Stimulated activated CD8-positive, alpha-beta memory T cell treated with anti-CD3 and anti-CD28 coated beads, Interleukin-7, amount 100 ng/mL, for 1 hour (primary cell): ENCODE results near the gene CLDN22.

ENCODE experiments used
- DNase-seq, 2 donors: peaks; one replicate each; pipeline ENCODE4 v3.0.0-alpha.2; 2020; ENCODE audit warnings: low read depth in 2 of 2

Gene CLDN22

DNA sequence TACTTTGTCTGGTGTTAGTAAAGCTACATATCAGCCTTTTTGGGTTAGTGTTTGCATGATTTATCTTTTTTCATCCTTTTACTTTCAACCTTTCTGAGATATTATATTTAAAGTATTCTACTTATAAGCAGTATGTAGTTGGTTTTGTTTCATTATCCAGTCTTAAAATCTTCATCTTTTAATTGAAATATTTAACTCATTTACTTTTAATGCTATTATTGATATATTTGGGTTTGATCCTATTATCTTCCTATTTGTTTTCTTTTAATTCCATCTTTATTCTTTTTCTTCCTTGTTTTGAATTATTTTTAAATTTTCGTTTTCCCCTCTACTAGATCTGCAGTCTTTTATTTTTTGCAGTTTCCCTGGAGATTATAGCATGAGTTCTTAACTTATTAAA lies 44.0 kb downstream of the CLDN22 start:
- DNase-seq, result no peak

DNA sequence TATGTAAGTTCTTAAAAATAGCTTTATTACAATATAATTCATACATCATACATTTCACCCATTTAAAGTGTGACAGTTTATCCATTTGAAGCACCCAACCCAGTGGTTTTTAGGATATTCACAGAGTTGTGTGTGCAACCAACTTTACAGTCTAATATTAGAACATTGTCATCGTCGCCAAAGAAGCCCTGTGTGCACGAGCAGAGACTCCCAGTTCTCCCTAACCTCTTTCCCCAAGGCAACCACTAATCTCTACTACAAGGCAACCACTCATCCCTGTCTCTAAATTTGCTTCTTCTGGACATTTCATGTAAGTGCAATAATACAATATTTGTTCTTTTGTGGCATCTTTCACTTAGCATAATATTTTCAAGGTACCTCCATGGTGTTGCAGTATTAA lies 47.7 kb downstream of the CLDN22 start:
- DNase-seq, result no peak

DNA sequence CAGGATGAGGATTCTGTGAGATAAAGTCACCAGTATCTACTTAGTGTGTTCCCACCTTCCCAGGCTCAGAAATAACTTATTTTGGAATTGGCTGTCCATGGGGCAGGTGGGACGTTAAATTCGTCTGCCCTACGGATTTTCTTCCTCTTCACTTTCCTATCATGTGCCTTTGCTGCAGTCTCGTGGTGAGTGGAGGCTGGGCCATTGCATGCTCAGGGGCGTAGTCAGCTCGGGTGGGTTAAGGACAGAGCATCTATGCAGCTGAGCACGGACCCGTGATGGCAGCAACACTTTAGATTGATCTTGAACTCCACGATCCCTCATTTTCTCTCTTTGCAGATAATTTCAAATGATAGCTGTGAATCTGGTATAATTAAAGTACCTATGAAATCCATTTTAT lies 51.5 kb downstream of the CLDN22 start:
- DNase-seq, result no peak
